ENCODE data around the gene EGR2.

- TF ChIP-seq, protein P1, sequence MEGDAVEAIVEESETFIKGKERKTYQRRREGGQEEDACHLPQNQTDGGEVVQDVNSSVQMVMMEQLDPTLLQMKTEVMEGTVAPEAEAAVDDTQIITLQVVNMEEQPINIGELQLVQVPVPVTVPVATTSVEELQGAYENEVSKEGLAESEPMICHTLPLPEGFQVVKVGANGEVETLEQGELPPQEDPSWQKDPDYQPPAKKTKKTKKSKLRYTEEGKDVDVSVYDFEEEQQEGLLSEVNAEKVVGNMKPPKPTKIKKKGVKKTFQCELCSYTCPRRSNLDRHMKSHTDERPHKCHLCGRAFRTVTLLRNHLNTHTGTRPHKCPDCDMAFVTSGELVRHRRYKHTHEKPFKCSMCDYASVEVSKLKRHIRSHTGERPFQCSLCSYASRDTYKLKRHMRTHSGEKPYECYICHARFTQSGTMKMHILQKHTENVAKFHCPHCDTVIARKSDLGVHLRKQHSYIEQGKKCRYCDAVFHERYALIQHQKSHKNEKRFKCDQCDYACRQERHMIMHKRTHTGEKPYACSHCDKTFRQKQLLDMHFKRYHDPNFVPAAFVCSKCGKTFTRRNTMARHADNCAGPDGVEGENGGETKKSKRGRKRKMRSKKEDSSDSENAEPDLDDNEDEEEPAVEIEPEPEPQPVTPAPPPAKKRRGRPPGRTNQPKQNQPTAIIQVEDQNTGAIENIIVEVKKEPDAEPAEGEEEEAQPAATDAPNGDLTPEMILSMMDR (conservative IDR thresholded peaks at IDR 0.05 in 1 of 2, IDR thresholded peaks at IDR 0.05 in 1 of 2; ENCODE audit: extremely low read depth in 1 of 2, insufficient read depth in 1 of 2, low read depth in 1 of 2, low read length in 2 of 2): no peak
- no peak for TF ChIP-seq EZH2 (IDR thresholded peaks at IDR 0.05; ENCODE audit: borderline replicate concordance, low read length)
These were observed 53.0 kb downstream of the EGR2 start for GRCh38 chr10:62763155-62763554.
